Stomach smooth muscle (tissue), 2 donors: Measurements from ENCODE around the gene SLX9.

Experiments used
- H3K27ac ChIP-seq: one replicate; pipeline ENCODE4 v1.7.0; 2013; ENCODE audit warnings: mild to moderate bottlenecking, low read length, inconsistent platforms
- H3K27me3 ChIP-seq, 2 donors: one replicate each; pipeline ENCODE4 v1.7.0; 2013; ENCODE audit warnings: low read length in 2 of 2; ENCODE audit not compliant: insufficient read depth in 2 of 2, control insufficient read depth in 1 of 2
- H3K36me3 ChIP-seq, 2 donors: one replicate each; pipeline ENCODE4 v1.7.0; 2013; ENCODE audit warnings: low read length in 2 of 2; ENCODE audit not compliant: control insufficient read depth in 2 of 2, insufficient read depth in 2 of 2
- H3K4me1 ChIP-seq: one replicate; pipeline ENCODE4 v1.7.0; 2013; ENCODE audit warnings: low read length; ENCODE audit not compliant: control insufficient read depth, insufficient read depth
- H3K4me3 ChIP-seq, 2 donors: one replicate each; pipeline ENCODE4 v1.7.0; 2013; ENCODE audit warnings: low read length in 2 of 2
- H3K9ac ChIP-seq, 2 donors: one replicate each; pipeline ENCODE4 v1.7.0; 2013; ENCODE audit warnings: low read length in 2 of 2, mild to moderate bottlenecking in 1 of 2
- H3K9me3 ChIP-seq, 2 donors: one replicate each; pipeline ENCODE4 v1.7.0; 2013; ENCODE audit warnings: low read length in 2 of 2; ENCODE audit not compliant: control insufficient read depth in 2 of 2
- donor health status: healthy.
- donor health status: Pancreatic carcinoma.

Gene SLX9

GRCh38 chr21:44943005-44943685 is 3.3 kb downstream of the SLX9 start:
- H3K36me3 ChIP-seq = peaks cover 22 to 24% of the 10 kb centered on the region in 2 donors
- peaks cover 27% of the 10 kb centered on the region for H3K4me1 ChIP-seq

GRCh38 chr21:44943686-44944550 is 4.1 kb downstream of the SLX9 start:
- Histone ChIP-seq H3K9me3 (no peaks in the 10 kb centered on the region), H3K4me1 (peaks cover 26% of the 10 kb centered on the region), H3K4me3 (no peak overlapping the region), H3K27ac (no peak overlapping the region), H3K9ac (no peak overlapping the region), H3K27me3 (no peaks in the 10 kb centered on the region), H3K36me3 (peaks cover 22 to 24% of the 10 kb centered on the region in 2 donors)

More at GRCh38 chr21:44943005-44943685, 3.3 kb downstream of the SLX9 start:
- Histone ChIP-seq H3K27ac (no peak overlapping the region), H3K9ac (no peak overlapping the region), H3K27me3 (no peaks in the 10 kb centered on the region), H3K9me3 (no peaks in the 10 kb centered on the region), H3K4me3 (no peak overlapping the region)

- no peak overlapping the region for H3K4me3 ChIP-seq
- H3K27me3 ChIP-seq = no peaks in the 10 kb centered on the region
- H3K36me3 ChIP-seq = peaks cover 22 to 24% of the 10 kb centered on the region in 2 donors
- no peak overlapping the region for H3K9ac ChIP-seq
- peaks cover 27% of the 10 kb centered on the region for H3K4me1 ChIP-seq
- no peaks in the 10 kb centered on the region for H3K9me3 ChIP-seq
- no peak overlapping the region for H3K27ac ChIP-seq
Observed at GRCh38 chr21:44944596-44944995, 4.8 kb downstream of the SLX9 start.

- no peak overlapping the region for H3K27ac ChIP-seq
- H3K36me3 ChIP-seq = peaks cover 22 to 24% of the 10 kb centered on the region in 2 donors
Observed at GRCh38 chr21:44946254-44947041, 6.6 kb downstream of the SLX9 start.

GRCh38 chr21:44947111-44947929 is 7.5 kb downstream of the SLX9 start:
- H3K4me3 ChIP-seq = no peak overlapping the region
- H3K27me3 ChIP-seq = no peaks in the 10 kb centered on the region
- no peaks in the 10 kb centered on the region for H3K9me3 ChIP-seq
- peaks cover 22% of the 10 kb centered on the region in 2 donors for H3K36me3 ChIP-seq
- H3K4me1 ChIP-seq = peaks cover 23% of the 10 kb centered on the region
- no peak overlapping the region for H3K9ac ChIP-seq
- no peak overlapping the region for H3K27ac ChIP-seq

More at GRCh38 chr21:44946254-44947041, 6.6 kb downstream of the SLX9 start:
- no peak overlapping the region for H3K9ac ChIP-seq
- no peaks in the 10 kb centered on the region for H3K27me3 ChIP-seq
- no peak overlapping the region for H3K4me3 ChIP-seq
- H3K4me1 ChIP-seq = peaks cover 28% of the 10 kb centered on the region
- no peaks in the 10 kb centered on the region for H3K9me3 ChIP-seq

GRCh38 chr21:44947930-44948331 is 8.1 kb downstream of the SLX9 start:
- H3K9me3 ChIP-seq = no peaks in the 10 kb centered on the region
- peaks cover 19 to 22% of the 10 kb centered on the region in 2 donors for H3K36me3 ChIP-seq
- H3K4me3 ChIP-seq = no peak overlapping the region
- H3K27ac ChIP-seq = no peak overlapping the region
- peaks cover 27% of the 10 kb centered on the region for H3K4me1 ChIP-seq
- H3K9ac ChIP-seq = no peak overlapping the region
- H3K27me3 ChIP-seq = no peaks in the 10 kb centered on the region

GRCh38 chr21:44948426-44949120 is 8.7 kb downstream of the SLX9 start:
- no peak overlapping the region for H3K9ac ChIP-seq

GRCh38 chr21:44949161-44949778 is 9.4 kb downstream of the SLX9 start:
- no peaks in the 10 kb centered on the region for H3K27me3 ChIP-seq
- H3K4me3 ChIP-seq = peak overlapping the region in 1 of 2 donors; percentile 3
- no peak overlapping the region for H3K27ac ChIP-seq
- peaks cover 11 to 13% of the 10 kb centered on the region in 2 donors for H3K36me3 ChIP-seq
- no peaks in the 10 kb centered on the region for H3K9me3 ChIP-seq
- peaks cover 41% of the 10 kb centered on the region for H3K4me1 ChIP-seq
- no peak overlapping the region for H3K9ac ChIP-seq

More at GRCh38 chr21:44948426-44949120, 8.7 kb downstream of the SLX9 start:
- no peaks in the 10 kb centered on the region for H3K27me3 ChIP-seq
- peaks cover 18 to 20% of the 10 kb centered on the region in 2 donors for H3K36me3 ChIP-seq
- no peak overlapping the region for H3K4me3 ChIP-seq
- no peak overlapping the region for H3K27ac ChIP-seq
- no peaks in the 10 kb centered on the region for H3K9me3 ChIP-seq
- H3K4me1 ChIP-seq = peaks cover 34% of the 10 kb centered on the region

- Histone ChIP-seq H3K9me3 (no peaks in the 10 kb centered on the region), H3K4me1 (peaks cover 42% of the 10 kb centered on the region), H3K27me3 (no peaks in the 10 kb centered on the region), H3K9ac (no peak overlapping the region), H3K27ac (no peak overlapping the region), H3K36me3 (peaks cover 9 to 10% of the 10 kb centered on the region in 2 donors), H3K4me3 (peak overlapping the region in 1 of 2 donors; percentile 3)
Observed at GRCh38 chr21:44949779-44950198, 10.0 kb downstream of the SLX9 start.
